ENCODE measurements around the gene KRTAP22-2. TPM values are rescaled to one million over a fixed set of nuclear protein-coding genes. Genes with fewer than 3 reads are reported as not detected.

Gene KRTAP22-2
- total and polyA plus RNA-seq, 2 donors (not counting 3 experiments of a cell fraction or from before 2014, with no cell fraction given): not detected

DNA sequence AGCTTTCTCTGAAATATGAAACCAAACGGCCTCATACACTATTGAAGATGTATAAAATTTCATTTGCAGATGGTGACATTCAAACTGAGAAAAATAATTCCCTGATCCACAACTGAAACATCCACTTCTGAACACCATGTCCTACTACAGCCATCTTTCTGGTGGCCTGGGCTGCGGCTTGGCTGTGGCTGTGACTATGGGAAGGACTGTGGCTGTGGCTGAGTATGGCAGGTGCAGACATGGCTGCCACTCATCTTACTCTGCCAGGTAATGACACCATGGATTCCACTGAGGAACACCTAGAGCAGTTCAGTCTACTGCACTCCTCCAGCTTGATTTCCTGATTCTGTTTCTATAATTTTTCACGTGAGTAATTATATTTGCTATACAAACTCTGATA is 30.3 kb upstream of the KRTAP22-2 start, which contains the start of gene KRTAP20-4:
TSS of gene KRTAP20-4 (plus strand) at position 106 of the 400 bp plus-strand sequence.
- BruUV-seq (replicated peaks): no TSS peak
- DNase-seq (ENCODE audit: low read depth, low spot score) (no peak), FAIRE-seq (no peak)
- no peak within 1 kb of the TSS for H3K4me3 ChIP-seq (replicated peaks in 1 of 3; ENCODE audit: insufficient read depth in 1 of 3, low read depth in 1 of 3, low read length in 3 of 3)
- H3K36me3 ChIP-seq (ENCODE audit: control insufficient read depth in 2 of 2, extremely low read depth in 1 of 2, insufficient read depth in 2 of 2, low read length in 2 of 2): no peaks in the 10 kb centered on the region
- no peaks in the 10 kb centered on the region for H3K9me1 ChIP-seq (replicated peaks; ENCODE audit: control insufficient read depth, extremely low read depth, insufficient read depth, low read length)
- ChIA-PET CTCF (no interaction called here), POLR2A (no interaction called here)
- no peak within 1 kb of the TSS for H3K4me2 ChIP-seq (ENCODE audit: insufficient read depth, low read length)
- H3K9me3 ChIP-seq (replicated peaks; ENCODE audit: control insufficient read depth, insufficient read depth, low read length): peaks cover 8% of the 10 kb centered on the region
- dilution Hi-C loops (cut with MboI; ENCODE audit: extremely low pct_ligation_motif_present, low sequenced_read_pairs): no loop called here
- H2AFZ ChIP-seq (ENCODE audit: low read depth, low read length): no peak within 1 kb of the TSS
- H3K4me1 ChIP-seq (ENCODE audit: control insufficient read depth, extremely low read depth, insufficient read depth, low read length): no peaks in the 10 kb centered on the region
- TF ChIP-seq, protein P1, sequence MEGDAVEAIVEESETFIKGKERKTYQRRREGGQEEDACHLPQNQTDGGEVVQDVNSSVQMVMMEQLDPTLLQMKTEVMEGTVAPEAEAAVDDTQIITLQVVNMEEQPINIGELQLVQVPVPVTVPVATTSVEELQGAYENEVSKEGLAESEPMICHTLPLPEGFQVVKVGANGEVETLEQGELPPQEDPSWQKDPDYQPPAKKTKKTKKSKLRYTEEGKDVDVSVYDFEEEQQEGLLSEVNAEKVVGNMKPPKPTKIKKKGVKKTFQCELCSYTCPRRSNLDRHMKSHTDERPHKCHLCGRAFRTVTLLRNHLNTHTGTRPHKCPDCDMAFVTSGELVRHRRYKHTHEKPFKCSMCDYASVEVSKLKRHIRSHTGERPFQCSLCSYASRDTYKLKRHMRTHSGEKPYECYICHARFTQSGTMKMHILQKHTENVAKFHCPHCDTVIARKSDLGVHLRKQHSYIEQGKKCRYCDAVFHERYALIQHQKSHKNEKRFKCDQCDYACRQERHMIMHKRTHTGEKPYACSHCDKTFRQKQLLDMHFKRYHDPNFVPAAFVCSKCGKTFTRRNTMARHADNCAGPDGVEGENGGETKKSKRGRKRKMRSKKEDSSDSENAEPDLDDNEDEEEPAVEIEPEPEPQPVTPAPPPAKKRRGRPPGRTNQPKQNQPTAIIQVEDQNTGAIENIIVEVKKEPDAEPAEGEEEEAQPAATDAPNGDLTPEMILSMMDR (IDR thresholded peaks at IDR 0.05; ENCODE audit: extremely low read depth in 1 of 2, insufficient read depth in 1 of 2, low read depth in 1 of 2, low read length in 2 of 2): no peak
- no peak for TF ChIP-seq FOS (IDR thresholded peaks at IDR 0.05; ENCODE audit: borderline replicate concordance, insufficient read depth, low read length)
- no peak for TF ChIP-seq POLR2AphosphoS5 (IDR thresholded peaks at IDR 0.05; ENCODE audit: insufficient read depth, low read depth, low read length)
- TF ChIP-seq, protein P2, sequence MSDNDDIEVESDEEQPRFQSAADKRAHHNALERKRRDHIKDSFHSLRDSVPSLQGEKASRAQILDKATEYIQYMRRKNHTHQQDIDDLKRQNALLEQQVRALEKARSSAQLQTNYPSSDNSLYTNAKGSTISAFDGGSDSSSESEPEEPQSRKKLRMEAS (IDR thresholded peaks at IDR 0.05; ENCODE audit: insufficient read depth, insufficient read length): no peak
- no peak for TF ChIP-seq EZH2 (IDR thresholded peaks at IDR 0.05; ENCODE audit: borderline replicate concordance, low read depth, low read length, severe bottlenecking)
- TF ChIP-seq MYC (IDR thresholded peaks at IDR 0.05; ENCODE audit: low read depth, low read length): no peak
- TF ChIP-seq GATA2 (IDR thresholded peaks at IDR 0.05; ENCODE audit: insufficient read depth, insufficient read length, low read depth, low read length): no peak
- TF ChIP-seq JUN (IDR thresholded peaks at IDR 0.05; ENCODE audit: borderline replicate concordance, insufficient read depth, insufficient read length, low read depth): no peak
- TF ChIP-seq POLR2A (IDR thresholded peaks at IDR 0.05; ENCODE audit: low read depth, low read length): no peak
- no peaks in the 10 kb centered on the region for H4K20me1 ChIP-seq (replicated peaks; ENCODE audit: control insufficient read depth, extremely low read depth, insufficient read depth, low read length)
- no peaks in the 10 kb centered on the region for H3K79me2 ChIP-seq (ENCODE audit: control insufficient read depth, insufficient read depth, low read length)
- no peak within 1 kb of the TSS for H3K27ac ChIP-seq (ENCODE audit: insufficient read depth, low read depth, low read length)
- intact Hi-C loops (cut with micrococcal nuclease): no loop called here
- H3K27me3 ChIP-seq (ENCODE audit: control insufficient read depth in 2 of 2, insufficient read depth in 2 of 2, low read length in 2 of 2): no peaks in the 10 kb centered on the region
- no peak within 1 kb of the TSS for H3K9ac ChIP-seq (replicated peaks; ENCODE audit: extremely low read depth, insufficient read depth, low read length)
